Left ventricle myocardium inferior (tissue), 1 donor: ENCODE measurements around the gene FERMT2. TPM values are rescaled to one million over a fixed set of nuclear protein-coding genes. Genes with fewer than 3 reads are reported as not detected.
A peak's percentile ranks its signal among the peaks of the same experiment; 100 is the strongest.

Experiments
- DNase-seq: peaks from one replicate; pipeline ENCODE4 v3.0.0-alpha.2; 2020
- H3K27ac ChIP-seq: fragments of 200-600 bp; replicated peaks from 2 replicates; pipeline ENCODE4 v1.8.0; 2021
- H3K27me3 ChIP-seq: fragments of 200-600 bp; 2 replicates; pipeline ENCODE4 v1.8.0; 2021; ENCODE audit warnings: low read depth
- H3K36me3 ChIP-seq: fragments of 200-600 bp; 2 replicates; pipeline ENCODE4 v1.8.0; 2021
- H3K4me1 ChIP-seq: fragments of 200-600 bp; 2 replicates; pipeline ENCODE4 v1.8.0; 2021
- H3K4me3 ChIP-seq: fragments of 200-600 bp; 2 replicates; pipeline ENCODE4 v1.8.0; 2021; ENCODE audit warnings: mild to moderate bottlenecking, moderate library complexity
- H3K9me3 ChIP-seq: fragments of 200-600 bp; replicated peaks from 2 replicates; pipeline ENCODE4 v1.8.0; 2021
- intact Hi-C: fragments of 100-400 bp; cut with micrococcal nuclease; formaldehyde crosslinking; loops from one replicate; pipeline ENCODE4 v1.11.0; 2022
- total RNA-seq: library from RNA; stranded (reverse); fragmentation: NEBNext Ultra II Directional; extraction: Animal tissue kit (Norgen Biotek cat#: 25700); gene quantifications from one replicate; pipeline ENCODE4 v1.2.1, GENCODE V29; 2021
- TF ChIP-seq, protein P1 (sequence below): fragments of 200-600 bp; IDR thresholded peaks from 2 replicates; pipeline ENCODE4 v1.8.0; 2021; ENCODE audit warnings: antibody characterized with exemption, mild to moderate bottlenecking, borderline replicate concordance
- donor health status: DM: no; HTN: yes; CAD: no; lungs with severe emphysema.

FERMT2 gene
- total RNA-seq, 1 donor from 2014 or later: 91.9 TPM

DNA sequence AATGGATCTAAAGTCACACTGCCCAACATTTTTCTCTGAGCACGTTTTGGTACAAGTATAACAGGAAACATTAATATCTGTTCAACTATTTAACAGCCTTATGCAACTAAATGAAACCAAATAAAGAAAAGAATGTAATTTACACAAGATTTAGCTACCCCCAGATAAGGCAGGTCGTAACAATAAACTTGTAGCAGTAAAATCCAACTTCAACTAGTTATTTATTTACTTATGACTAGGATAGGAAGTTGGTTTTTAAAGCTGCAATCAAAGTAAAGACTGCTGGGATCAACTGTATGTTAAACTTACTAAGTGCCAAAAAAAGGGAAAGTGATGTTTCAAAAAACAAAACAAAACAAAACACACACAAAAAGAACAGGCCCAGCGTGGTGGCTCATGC lies 30.9 kb downstream of the FERMT2 start:
- Histone ChIP-seq H3K4me1 (peaks cover 78% of the 10 kb centered on the region), H3K36me3 (peaks cover 10% of the 10 kb centered on the region), H3K9me3 (no peaks in the 10 kb centered on the region), H3K27me3 (no peaks in the 10 kb centered on the region), H3K27ac (peak overlapping the region; percentile 45), H3K4me3 (no peak overlapping the region)
- TF ChIP-seq, protein P1, sequence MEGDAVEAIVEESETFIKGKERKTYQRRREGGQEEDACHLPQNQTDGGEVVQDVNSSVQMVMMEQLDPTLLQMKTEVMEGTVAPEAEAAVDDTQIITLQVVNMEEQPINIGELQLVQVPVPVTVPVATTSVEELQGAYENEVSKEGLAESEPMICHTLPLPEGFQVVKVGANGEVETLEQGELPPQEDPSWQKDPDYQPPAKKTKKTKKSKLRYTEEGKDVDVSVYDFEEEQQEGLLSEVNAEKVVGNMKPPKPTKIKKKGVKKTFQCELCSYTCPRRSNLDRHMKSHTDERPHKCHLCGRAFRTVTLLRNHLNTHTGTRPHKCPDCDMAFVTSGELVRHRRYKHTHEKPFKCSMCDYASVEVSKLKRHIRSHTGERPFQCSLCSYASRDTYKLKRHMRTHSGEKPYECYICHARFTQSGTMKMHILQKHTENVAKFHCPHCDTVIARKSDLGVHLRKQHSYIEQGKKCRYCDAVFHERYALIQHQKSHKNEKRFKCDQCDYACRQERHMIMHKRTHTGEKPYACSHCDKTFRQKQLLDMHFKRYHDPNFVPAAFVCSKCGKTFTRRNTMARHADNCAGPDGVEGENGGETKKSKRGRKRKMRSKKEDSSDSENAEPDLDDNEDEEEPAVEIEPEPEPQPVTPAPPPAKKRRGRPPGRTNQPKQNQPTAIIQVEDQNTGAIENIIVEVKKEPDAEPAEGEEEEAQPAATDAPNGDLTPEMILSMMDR: no peak
- DNase-seq: no peak
- intact Hi-C loops: no loop called here

DNA sequence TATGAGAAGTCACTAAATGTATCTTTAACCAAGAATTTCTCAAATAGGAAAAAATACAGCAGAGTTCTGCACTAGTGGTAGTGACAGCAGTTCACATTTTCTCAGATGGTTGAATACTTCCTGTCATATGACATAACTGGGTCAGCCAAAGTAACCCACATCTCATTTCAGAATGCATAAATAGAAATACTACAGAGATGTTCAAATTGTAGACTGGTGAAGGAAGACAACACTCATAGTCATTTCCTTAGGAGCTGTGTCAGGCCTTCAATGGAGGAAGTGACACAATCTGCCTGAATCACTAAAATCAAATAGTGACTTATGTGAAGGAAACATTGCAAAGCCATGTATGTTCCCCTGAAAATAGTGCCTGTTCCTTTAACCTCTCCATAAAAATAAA lies 32.4 kb downstream of the FERMT2 start:
- Histone ChIP-seq H3K9me3 (no peaks in the 10 kb centered on the region), H3K27ac (peak overlapping the region; percentile 45), H3K36me3 (peaks cover 12% of the 10 kb centered on the region), H3K4me1 (peaks cover 67% of the 10 kb centered on the region), H3K4me3 (no peak overlapping the region), H3K27me3 (no peaks in the 10 kb centered on the region)
- intact Hi-C loops: no loop called here
- DNase-seq: no peak
- TF ChIP-seq, protein P1: no peak

DNA sequence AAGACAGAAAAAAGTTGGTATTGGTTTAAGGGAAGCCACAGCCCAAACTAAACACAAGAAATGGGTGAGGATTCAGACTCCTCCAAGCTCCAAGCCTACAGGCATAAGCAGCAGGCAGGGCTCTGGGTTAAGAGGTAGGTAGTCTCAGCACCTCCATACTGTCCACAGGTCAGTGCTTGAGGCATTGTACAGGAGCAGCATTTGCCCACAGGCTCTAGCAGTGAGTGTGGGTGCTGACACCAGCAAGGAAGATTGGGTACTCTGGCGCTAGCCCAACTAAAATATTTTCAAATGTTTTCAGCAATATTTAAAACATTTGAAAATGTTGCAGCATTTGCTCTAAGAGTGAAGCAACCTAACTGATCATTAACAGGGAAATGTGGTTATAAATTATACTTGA lies 33.1 kb downstream of the FERMT2 start:
- no peaks in the 10 kb centered on the region for H3K9me3 ChIP-seq
- no peak for DNase-seq
- H3K4me3 ChIP-seq: no peak overlapping the region
- H3K27me3 ChIP-seq: no peaks in the 10 kb centered on the region
- peaks cover 67% of the 10 kb centered on the region for H3K4me1 ChIP-seq
- intact Hi-C loops: no loop called here
- TF ChIP-seq, protein P1: no peak
- H3K27ac ChIP-seq: peak overlapping the region; percentile 45
- peaks cover 12% of the 10 kb centered on the region for H3K36me3 ChIP-seq

DNA sequence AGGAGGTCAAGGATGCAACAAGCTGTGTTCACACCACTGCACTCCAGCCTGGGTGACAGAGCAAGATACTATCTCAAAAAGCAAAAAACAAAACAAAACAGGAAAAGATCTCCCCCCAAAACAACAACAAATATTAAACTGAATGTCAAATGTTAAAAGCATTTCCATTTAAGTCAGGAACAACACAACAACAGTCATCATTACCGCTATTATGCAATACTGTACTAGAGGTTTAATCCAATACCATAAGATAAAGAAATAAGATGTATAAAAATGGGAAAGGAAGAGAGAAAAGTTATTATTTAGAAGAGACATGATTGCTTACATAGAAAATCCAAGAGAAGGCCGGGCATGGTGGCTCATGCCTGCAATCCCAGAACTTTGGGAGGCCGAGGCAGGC lies 36.6 kb downstream of the FERMT2 start:
- TF ChIP-seq, protein P1: no peak
- H3K9me3 ChIP-seq: no peaks in the 10 kb centered on the region
- no peaks in the 10 kb centered on the region for H3K27me3 ChIP-seq
- DNase-seq: no peak
- intact Hi-C loops: no loop called here
- H3K36me3 ChIP-seq: peaks cover 14% of the 10 kb centered on the region
- H3K27ac ChIP-seq: no peak overlapping the region
- H3K4me1 ChIP-seq: peaks cover 67% of the 10 kb centered on the region
- H3K4me3 ChIP-seq: no peak overlapping the region

DNA sequence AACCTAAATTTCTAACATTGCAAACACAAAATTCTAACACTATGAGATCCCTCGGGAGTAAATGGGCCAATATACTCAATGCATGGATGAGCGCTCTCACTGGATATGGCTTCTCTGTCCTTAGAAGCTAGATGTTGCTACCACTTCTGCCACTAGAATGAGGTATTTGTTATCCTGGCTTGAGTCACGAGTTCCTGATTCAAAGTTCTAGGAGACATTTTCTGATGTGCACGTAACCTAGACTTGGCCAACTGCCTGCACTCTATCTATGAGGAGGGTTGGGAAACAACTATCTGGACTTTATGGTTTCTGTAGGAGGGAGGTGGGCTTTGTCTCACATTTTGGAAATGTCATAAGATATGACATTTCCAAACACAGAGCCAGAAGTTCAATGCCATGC lies 37.6 kb downstream of the FERMT2 start:
- H3K27me3 ChIP-seq: no peaks in the 10 kb centered on the region
- H3K36me3 ChIP-seq: peaks cover 20% of the 10 kb centered on the region
- no peaks in the 10 kb centered on the region for H3K9me3 ChIP-seq
- intact Hi-C loops: no loop called here
- TF ChIP-seq, protein P1: no peak
- no peak for DNase-seq
- H3K4me1 ChIP-seq: peaks cover 66% of the 10 kb centered on the region
- H3K4me3 ChIP-seq: no peak overlapping the region
- peak overlapping the region; percentile 16 for H3K27ac ChIP-seq

DNA sequence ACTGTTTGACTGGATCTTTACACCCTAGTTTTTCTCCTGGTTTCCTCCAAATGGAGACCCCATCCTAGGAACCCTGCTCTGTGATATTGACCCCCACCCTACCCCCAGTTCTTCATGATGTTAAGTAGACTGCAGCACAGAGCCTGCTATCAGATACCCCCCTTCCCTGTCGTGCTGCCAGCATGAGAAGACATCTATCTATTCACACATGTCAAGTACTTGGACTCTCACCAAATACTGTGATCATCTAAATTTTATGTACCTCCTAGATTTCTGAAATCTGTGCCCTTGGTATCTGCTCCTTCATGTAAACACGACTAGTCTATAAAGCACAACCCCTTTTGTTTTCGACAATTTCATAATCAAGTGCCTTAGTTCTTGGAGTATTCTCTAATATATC lies 38.9 kb downstream of the FERMT2 start:
- TF ChIP-seq, protein P1: no peak
- no peaks in the 10 kb centered on the region for H3K27me3 ChIP-seq
- intact Hi-C loops: no loop called here
- peaks cover 65% of the 10 kb centered on the region for H3K4me1 ChIP-seq
- H3K9me3 ChIP-seq: no peaks in the 10 kb centered on the region
- H3K4me3 ChIP-seq: no peak overlapping the region
- H3K36me3 ChIP-seq: peaks cover 10% of the 10 kb centered on the region
- DNase-seq: no peak
- peak overlapping the region; percentile 36 for H3K27ac ChIP-seq
